ENCODE data around the gene CLDN10. TPM values are rescaled to one million over a fixed set of nuclear protein-coding genes. Genes with fewer than 3 reads are reported as not detected.
A peak's percentile ranks its signal among the peaks of the same experiment; 100 is the strongest.

Gene CLDN10
- total RNA-seq, 2 experiments from 2014 or later: not detected

DNA sequence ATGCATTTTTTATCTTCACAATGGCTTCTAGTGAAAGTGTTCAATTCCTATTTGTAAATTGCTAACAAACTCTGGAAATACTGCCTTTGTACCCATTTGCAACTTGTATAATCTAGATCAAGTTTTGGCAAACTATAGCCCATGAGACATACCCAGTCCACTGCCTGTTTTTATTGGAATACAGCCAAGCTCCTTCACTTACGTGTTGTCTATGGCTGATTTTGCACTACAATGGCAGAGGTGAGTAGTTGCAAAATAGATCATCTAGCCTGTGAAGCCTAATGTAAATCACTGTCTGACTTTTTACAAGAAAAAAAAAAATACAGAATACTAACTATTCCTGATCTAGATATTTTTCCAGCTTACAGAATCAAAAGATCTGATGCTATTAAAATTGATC is 54.8 kb downstream of the CLDN10 start:
- CTCF ChIA-PET: no interaction called here
- H3K27me3 Mint-ChIP-seq (ENCODE audit: low read depth): peaks cover 4% of the 10 kb centered on the region
- no peak overlapping the region for H3K4me3 Mint-ChIP-seq
- no peaks in the 10 kb centered on the region for H3K4me1 Mint-ChIP-seq (ENCODE audit: low read depth)
- no peaks in the 10 kb centered on the region for H3K36me3 Mint-ChIP-seq (ENCODE audit: low read depth)
- DNase-seq (no peak), ATAC-seq (no peak)
- H3K9me3 Mint-ChIP-seq (ENCODE audit: insufficient read depth): no peaks in the 10 kb centered on the region
- H3K27ac Mint-ChIP-seq: no peak overlapping the region
- POLR2A ChIA-PET: interaction anchor here (0.7 kb wide), 1 partner anchor 56 kb away, joined by 3 read pairs; no protein-coding TSS in a partner anchor

DNA sequence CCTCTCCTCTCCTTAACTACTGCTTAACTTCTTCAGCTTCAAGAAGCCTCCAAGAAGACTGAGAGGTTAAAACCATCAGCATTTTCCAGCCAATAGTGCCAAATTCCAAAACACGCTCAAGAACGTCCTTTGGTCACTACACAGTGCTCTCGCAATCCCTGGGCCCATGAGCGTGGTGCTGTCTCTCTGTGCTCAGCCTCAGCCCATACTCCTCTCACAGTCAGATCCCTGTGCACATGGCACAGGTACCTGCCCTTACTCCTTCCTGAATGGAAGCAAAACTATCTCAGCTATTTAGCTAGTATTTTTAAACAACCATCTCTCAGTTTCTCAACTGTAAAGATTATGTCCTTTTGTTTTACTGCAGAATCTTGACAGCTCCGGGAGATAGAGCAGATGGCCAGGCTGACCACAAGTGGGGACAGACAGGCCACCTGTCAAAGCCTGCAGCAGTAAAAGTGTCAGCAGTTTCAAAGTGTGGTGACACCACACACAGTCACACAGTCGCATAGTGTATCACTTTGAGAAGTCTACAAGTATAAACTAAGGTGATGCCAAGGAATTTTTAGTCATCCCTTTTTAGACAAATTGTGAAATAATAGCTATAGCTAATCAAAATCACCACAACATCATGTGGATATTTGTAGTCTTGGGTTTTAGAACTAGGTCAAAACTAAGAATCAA is 56.3 kb downstream of the CLDN10 start:
- ChIA-PET CTCF (interaction anchor here (1.0 to 1.8 kb wide), 2 partner anchors 14 to 15 kb away, joined by 3 to 6 read pairs; no protein-coding TSS in a partner anchor), POLR2A (interaction anchor here (0.8 kb wide), 1 partner anchor 68 kb away, joined by 3 read pairs; no protein-coding TSS in a partner anchor)
- no peaks in the 10 kb centered on the region for H3K36me3 Mint-ChIP-seq (ENCODE audit: low read depth)
- ATAC-seq (no peak), DNase-seq (no peak)
- H3K4me1 Mint-ChIP-seq (ENCODE audit: low read depth): no peaks in the 10 kb centered on the region
- H3K9me3 Mint-ChIP-seq (ENCODE audit: insufficient read depth): no peaks in the 10 kb centered on the region
- no peak overlapping the region for H3K4me3 Mint-ChIP-seq
- no peak overlapping the region for H3K27ac Mint-ChIP-seq
- H3K27me3 Mint-ChIP-seq (ENCODE audit: low read depth): peaks cover 4% of the 10 kb centered on the region

DNA sequence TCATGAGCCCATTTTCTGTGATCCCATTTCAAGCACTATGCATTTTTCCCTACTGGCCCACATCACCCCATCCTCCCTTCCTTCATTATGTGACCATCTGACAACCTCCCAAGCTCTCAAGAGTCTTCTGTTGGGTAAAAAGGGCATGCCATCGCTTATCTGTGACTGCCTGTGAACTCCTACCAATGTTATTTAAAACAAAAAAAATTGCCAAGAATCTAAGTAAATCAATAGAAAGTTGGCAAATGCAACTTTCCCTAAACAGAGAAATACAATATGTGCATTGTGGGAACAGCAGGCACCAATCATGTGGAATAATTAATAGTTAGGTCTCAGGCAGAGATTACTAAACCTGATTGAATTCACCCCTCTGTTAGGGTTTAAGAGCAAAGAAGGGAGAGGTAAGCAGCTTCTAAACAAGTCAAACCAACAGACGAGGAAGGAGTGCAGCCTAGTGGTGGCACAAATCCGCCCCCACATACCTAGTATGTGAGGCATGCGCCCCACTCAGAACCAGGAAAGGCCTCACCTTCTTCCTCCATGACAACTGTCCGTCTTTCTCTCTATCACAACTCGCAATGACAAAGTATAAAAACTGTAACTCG is 62.2 kb downstream of the CLDN10 start:
- no peaks in the 10 kb centered on the region for H3K27me3 Mint-ChIP-seq (ENCODE audit: low read depth)
- ATAC-seq (no peak), DNase-seq (no peak)
- H3K36me3 Mint-ChIP-seq (ENCODE audit: low read depth): no peaks in the 10 kb centered on the region
- ChIA-PET CTCF (no interaction called here), POLR2A (no interaction called here)
- no peak overlapping the region for H3K27ac Mint-ChIP-seq
- no peak overlapping the region for H3K4me3 Mint-ChIP-seq
- H3K4me1 Mint-ChIP-seq (ENCODE audit: low read depth): no peaks in the 10 kb centered on the region
- no peaks in the 10 kb centered on the region for H3K9me3 Mint-ChIP-seq (ENCODE audit: insufficient read depth)

GRCh38 chr13:95615539-95615938 is 63.0 kb downstream of the CLDN10 start:
- Mint-ChIP-seq H3K9me3 (ENCODE audit: insufficient read depth) (no peaks in the 10 kb centered on the region), H3K4me3 (no peak overlapping the region), H3K27ac (no peak overlapping the region), H3K4me1 (ENCODE audit: low read depth) (no peaks in the 10 kb centered on the region), H3K27me3 (ENCODE audit: low read depth) (peaks cover 3% of the 10 kb centered on the region), H3K36me3 (ENCODE audit: low read depth) (no peaks in the 10 kb centered on the region)
- CTCF ChIA-PET: no interaction called here
- ATAC-seq: no peak
- no peak for DNase-seq
- POLR2A ChIA-PET: no interaction called here

- CTCF ChIA-PET: interaction anchor here (8.6 kb wide), 1 partner anchor 214 kb away, joined by 118 read pairs; no protein-coding TSS in a partner anchor
- Mint-ChIP-seq H3K27ac (no peak overlapping the region), H3K4me3 (no peak overlapping the region), H3K27me3 (ENCODE audit: low read depth) (peaks cover 8% of the 10 kb centered on the region), H3K9me3 (ENCODE audit: insufficient read depth) (no peaks in the 10 kb centered on the region), H3K36me3 (ENCODE audit: low read depth) (no peaks in the 10 kb centered on the region), H3K4me1 (ENCODE audit: low read depth) (no peaks in the 10 kb centered on the region)
- POLR2A ChIA-PET: no interaction called here
- ATAC-seq (no peak), DNase-seq (no peak)
These were observed 67.7 kb downstream of the CLDN10 start for GRCh38 chr13:95620030-95620824.

GRCh38 chr13:95620825-95621498 is 68.4 kb downstream of the CLDN10 start:
- Mint-ChIP-seq H3K9me3 (ENCODE audit: insufficient read depth) (no peaks in the 10 kb centered on the region), H3K36me3 (ENCODE audit: low read depth) (no peaks in the 10 kb centered on the region), H3K27ac (no peak overlapping the region), H3K27me3 (ENCODE audit: low read depth) (peaks cover 12% of the 10 kb centered on the region), H3K4me1 (ENCODE audit: low read depth) (no peaks in the 10 kb centered on the region), H3K4me3 (no peak overlapping the region)
- DNase-seq (no peak), ATAC-seq (no peak)
- CTCF ChIA-PET: interaction anchor here (8.6 kb wide), 1 partner anchor 213 kb away, joined by 118 read pairs; no protein-coding TSS in a partner anchor
- POLR2A ChIA-PET: no interaction called here

GRCh38 chr13:95623141-95623540 is 70.6 kb downstream of the CLDN10 start:
- Mint-ChIP-seq H3K27me3 (ENCODE audit: low read depth) (peaks cover 19% of the 10 kb centered on the region), H3K4me3 (no peak overlapping the region), H3K36me3 (ENCODE audit: low read depth) (no peaks in the 10 kb centered on the region), H3K9me3 (ENCODE audit: insufficient read depth) (no peaks in the 10 kb centered on the region), H3K4me1 (ENCODE audit: low read depth) (no peaks in the 10 kb centered on the region), H3K27ac (no peak overlapping the region)
- ChIA-PET POLR2A (interaction anchor here (0.6 kb wide), 1 partner anchor 233 kb away, joined by 3 read pairs; no protein-coding TSS in a partner anchor), CTCF (interaction anchor here (1.1 to 8.6 kb wide), 4 partner anchors 38 to 211 kb away, joined by 3 to 118 read pairs (median 8); no protein-coding TSS in a partner anchor)
- DNase-seq: no peak
- no peak for ATAC-seq

DNA sequence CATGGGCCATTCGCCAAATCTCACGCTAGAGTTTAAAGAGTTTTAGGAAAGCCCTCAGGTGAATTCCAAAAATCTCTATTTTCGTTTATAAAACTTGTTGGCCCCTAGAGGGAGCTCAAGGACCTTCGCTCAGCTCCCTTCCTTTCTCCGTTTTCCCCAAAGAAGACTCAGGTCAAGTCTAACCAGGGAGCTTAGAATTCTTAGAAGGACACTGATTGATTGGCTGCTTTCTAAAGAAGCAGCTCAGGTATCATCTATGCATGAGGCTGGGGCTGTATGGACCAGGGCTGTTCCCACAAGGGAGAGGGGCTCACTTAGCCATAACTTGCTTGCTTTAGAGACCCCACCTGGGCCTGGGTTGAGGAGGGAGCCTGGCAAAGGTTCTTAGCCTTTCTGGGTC is 71.5 kb downstream of the CLDN10 start:
- Mint-ChIP-seq H3K27ac (no peak overlapping the region), H3K4me1 (ENCODE audit: low read depth) (no peaks in the 10 kb centered on the region), H3K4me3 (no peak overlapping the region), H3K36me3 (ENCODE audit: low read depth) (no peaks in the 10 kb centered on the region), H3K9me3 (ENCODE audit: insufficient read depth) (no peaks in the 10 kb centered on the region), H3K27me3 (ENCODE audit: low read depth) (peaks cover 21% of the 10 kb centered on the region)
- ChIA-PET CTCF (interaction anchor here (1.0 to 8.6 kb wide), 10 partner anchors 9 to 218 kb away, joined by 3 to 118 read pairs (median 6); partner anchors contain the start of gene DNAJC3), POLR2A (interaction anchor here (1.0 kb wide), 1 partner anchor 210 kb away, joined by 3 read pairs; no protein-coding TSS in a partner anchor)
- DNase-seq (peak; percentile 41), ATAC-seq (no peak)

DNA sequence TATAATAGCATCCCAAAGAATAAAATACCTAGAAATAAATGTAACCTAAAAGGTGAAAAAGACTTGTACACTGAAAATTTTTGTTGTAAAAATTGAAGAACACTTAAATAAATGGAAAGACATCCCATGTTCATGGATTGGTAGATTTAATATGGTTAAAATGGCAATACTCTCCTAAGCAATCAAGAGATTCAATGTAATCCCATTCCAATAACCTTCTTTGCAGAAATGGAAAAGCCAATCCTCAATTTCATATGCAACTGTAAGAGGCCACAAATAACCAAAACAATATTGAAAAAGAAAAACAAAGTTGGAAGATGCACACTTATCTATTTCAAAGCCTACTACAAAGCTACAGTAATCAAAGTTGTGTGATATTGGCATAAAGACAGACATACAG is 74.2 kb downstream of the CLDN10 start:
- ATAC-seq (no peak), DNase-seq (no peak)
- Mint-ChIP-seq H3K27ac (no peak overlapping the region), H3K4me3 (no peak overlapping the region), H3K9me3 (ENCODE audit: insufficient read depth) (no peaks in the 10 kb centered on the region), H3K27me3 (ENCODE audit: low read depth) (peaks cover 25% of the 10 kb centered on the region), H3K36me3 (ENCODE audit: low read depth) (no peaks in the 10 kb centered on the region), H3K4me1 (ENCODE audit: low read depth) (no peaks in the 10 kb centered on the region)
- POLR2A ChIA-PET: no interaction called here
- CTCF ChIA-PET: interaction anchor here (8.6 kb wide), 1 partner anchor 207 kb away, joined by 118 read pairs; no protein-coding TSS in a partner anchor

GRCh38 chr13:95627590-95627989 is 75.1 kb downstream of the CLDN10 start:
- Mint-ChIP-seq H3K36me3 (ENCODE audit: low read depth) (no peaks in the 10 kb centered on the region), H3K9me3 (ENCODE audit: insufficient read depth) (no peaks in the 10 kb centered on the region), H3K27ac (no peak overlapping the region), H3K4me1 (ENCODE audit: low read depth) (no peaks in the 10 kb centered on the region), H3K4me3 (no peak overlapping the region), H3K27me3 (ENCODE audit: low read depth) (peaks cover 28% of the 10 kb centered on the region)
- DNase-seq: no peak
- CTCF ChIA-PET: interaction anchor here (8.6 kb wide), 1 partner anchor 207 kb away, joined by 118 read pairs; no protein-coding TSS in a partner anchor
- POLR2A ChIA-PET: no interaction called here
- no peak for ATAC-seq

DNA sequence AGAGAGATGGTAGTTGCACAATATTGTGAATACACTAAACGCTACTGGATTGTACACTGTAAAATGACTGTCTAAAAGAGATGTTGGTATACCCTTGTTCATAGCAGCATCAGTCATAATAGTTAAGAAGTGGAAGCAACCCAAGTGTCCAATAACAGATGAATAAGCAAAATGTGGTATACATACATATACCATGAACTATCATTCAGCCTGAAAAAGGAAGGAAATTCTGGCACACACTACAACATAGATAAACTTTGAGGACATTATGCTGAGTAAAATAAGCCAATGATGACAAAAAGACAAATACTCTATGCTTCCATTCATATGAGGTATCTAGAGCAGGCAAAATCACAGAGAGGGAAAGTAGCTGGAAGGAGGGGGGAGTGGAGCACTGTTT is 76.0 kb downstream of the CLDN10 start:
- H3K9me3 Mint-ChIP-seq (ENCODE audit: insufficient read depth): no peaks in the 10 kb centered on the region
- H3K4me3 Mint-ChIP-seq: no peak overlapping the region

More for the DNA sequence above, 76.0 kb downstream of the CLDN10 start:
- ChIA-PET POLR2A (no interaction called here), CTCF (no interaction called here)
- peaks cover 29% of the 10 kb centered on the region for H3K27me3 Mint-ChIP-seq (ENCODE audit: low read depth)
- no peak overlapping the region for H3K27ac Mint-ChIP-seq
- H3K4me1 Mint-ChIP-seq (ENCODE audit: low read depth): no peaks in the 10 kb centered on the region
- no peak for ATAC-seq
- no peaks in the 10 kb centered on the region for H3K36me3 Mint-ChIP-seq (ENCODE audit: low read depth)
- DNase-seq: no peak
